Measurements from ENCODE around the gene CEP164. TPM values are rescaled to one million over a fixed set of nuclear protein-coding genes. Genes with fewer than 3 reads are reported as not detected.

CEP164 gene
- total and polyA plus RNA-seq, 10 of the 15 experiments (the other 5 are each of a cell fraction or from before 2014, with no cell fraction given): 4.2 to 31.2 (median 20.2) TPM

DNA sequence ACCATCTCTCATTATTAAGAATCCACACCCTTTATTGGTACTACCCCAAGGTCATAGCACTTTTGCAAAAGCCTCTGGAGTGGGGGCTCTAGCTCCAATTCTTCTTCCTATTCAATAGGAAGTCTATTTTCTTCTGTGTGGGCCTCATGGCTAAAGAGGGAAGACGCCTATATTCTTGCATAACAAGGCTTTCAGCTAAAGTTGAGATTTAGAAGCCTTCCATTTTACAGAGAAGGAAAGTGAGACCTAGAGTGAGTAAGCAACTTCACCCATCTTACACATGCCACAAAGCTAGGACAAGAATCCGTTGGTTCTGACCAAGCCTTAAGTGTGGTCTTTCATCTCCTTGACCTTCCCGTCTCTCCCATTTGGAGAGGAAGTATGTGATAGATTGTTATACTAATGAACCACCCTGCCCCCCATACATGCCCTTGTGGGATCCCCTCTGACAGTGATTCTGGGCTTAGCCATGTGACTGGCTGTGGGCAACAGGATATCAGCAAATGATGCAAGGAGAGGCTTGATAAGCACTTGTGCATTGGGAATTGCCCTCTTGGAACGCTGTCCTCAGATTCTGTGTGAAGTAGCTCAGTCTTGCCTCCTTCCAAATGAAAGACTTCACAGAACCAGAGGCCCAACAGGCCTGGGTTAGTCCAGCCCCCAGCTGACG is 23.9 kb upstream of the CEP164 start:
- TF ChIP-seq IRF4 (IDR thresholded peaks at IDR 0.05; ENCODE audit: low read depth, low read length) (no peak), YBX1 (IDR thresholded peaks at IDR 0.05) (no peak), POLR2A (IDR thresholded peaks at IDR 0.05; ENCODE audit: low read depth, low read length) (no peak), TBL1XR1 (IDR thresholded peaks at IDR 0.05; ENCODE audit: low read depth, low read length) (no peak), ZNF207 (IDR thresholded peaks at IDR 0.05; ENCODE audit: borderline replicate concordance) (no peak), MYC (IDR thresholded peaks at IDR 0.05; ENCODE audit: insufficient read depth, insufficient read length, insufficient replicate concordance, low read length, severe bottlenecking) (no peak), PAX5 (IDR thresholded peaks at IDR 0.05; ENCODE audit: borderline replicate concordance, low read depth, low read length) (no peak), ETV6 (conservative IDR thresholded peaks at IDR 0.05 in 1 of 2, IDR thresholded peaks at IDR 0.05 in 1 of 2; ENCODE audit: borderline replicate concordance in 1 of 2, low read depth in 1 of 2) (no peak), BHLHE40 (IDR thresholded peaks at IDR 0.05; ENCODE audit: borderline replicate concordance in 1 of 2, low read depth in 2 of 2, low read length in 1 of 2) (no peak), ZNF217 (IDR thresholded peaks at IDR 0.05) (no peak), CBX5 (IDR thresholded peaks at IDR 0.05; ENCODE audit: low read depth) (no peak), JUND (IDR thresholded peaks at IDR 0.05; ENCODE audit: low read depth, low read length) (no peak), ZNF384 (IDR thresholded peaks at IDR 0.05; ENCODE audit: borderline replicate concordance, low read depth, low read length) (no peak), HDAC2 (IDR thresholded peaks at IDR 0.05) (no peak)
- TF ChIP-seq, protein P1, sequence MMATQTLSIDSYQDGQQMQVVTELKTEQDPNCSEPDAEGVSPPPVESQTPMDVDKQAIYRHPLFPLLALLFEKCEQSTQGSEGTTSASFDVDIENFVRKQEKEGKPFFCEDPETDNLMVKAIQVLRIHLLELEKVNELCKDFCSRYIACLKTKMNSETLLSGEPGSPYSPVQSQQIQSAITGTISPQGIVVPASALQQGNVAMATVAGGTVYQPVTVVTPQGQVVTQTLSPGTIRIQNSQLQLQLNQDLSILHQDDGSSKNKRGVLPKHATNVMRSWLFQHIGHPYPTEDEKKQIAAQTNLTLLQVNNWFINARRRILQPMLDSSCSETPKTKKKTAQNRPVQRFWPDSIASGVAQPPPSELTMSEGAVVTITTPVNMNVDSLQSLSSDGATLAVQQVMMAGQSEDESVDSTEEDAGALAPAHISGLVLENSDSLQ (IDR thresholded peaks at IDR 0.05): no peak
- TF ChIP-seq, protein P2, sequence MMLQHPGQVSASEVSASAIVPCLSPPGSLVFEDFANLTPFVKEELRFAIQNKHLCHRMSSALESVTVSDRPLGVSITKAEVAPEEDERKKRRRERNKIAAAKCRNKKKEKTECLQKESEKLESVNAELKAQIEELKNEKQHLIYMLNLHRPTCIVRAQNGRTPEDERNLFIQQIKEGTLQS (IDR thresholded peaks at IDR 0.05; ENCODE audit: borderline replicate concordance, extremely low read depth, low read depth, low read length): no peak
- TF ChIP-seq, protein P3, sequence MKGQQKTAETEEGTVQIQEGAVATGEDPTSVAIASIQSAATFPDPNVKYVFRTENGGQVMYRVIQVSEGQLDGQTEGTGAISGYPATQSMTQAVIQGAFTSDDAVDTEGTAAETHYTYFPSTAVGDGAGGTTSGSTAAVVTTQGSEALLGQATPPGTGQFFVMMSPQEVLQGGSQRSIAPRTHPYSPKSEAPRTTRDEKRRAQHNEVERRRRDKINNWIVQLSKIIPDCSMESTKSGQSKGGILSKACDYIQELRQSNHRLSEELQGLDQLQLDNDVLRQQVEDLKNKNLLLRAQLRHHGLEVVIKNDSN (IDR thresholded peaks at IDR 0.05; ENCODE audit: borderline replicate concordance, extremely low read length, insufficient read depth, low read depth, low read length): no peak
- TF ChIP-seq, protein P4, sequence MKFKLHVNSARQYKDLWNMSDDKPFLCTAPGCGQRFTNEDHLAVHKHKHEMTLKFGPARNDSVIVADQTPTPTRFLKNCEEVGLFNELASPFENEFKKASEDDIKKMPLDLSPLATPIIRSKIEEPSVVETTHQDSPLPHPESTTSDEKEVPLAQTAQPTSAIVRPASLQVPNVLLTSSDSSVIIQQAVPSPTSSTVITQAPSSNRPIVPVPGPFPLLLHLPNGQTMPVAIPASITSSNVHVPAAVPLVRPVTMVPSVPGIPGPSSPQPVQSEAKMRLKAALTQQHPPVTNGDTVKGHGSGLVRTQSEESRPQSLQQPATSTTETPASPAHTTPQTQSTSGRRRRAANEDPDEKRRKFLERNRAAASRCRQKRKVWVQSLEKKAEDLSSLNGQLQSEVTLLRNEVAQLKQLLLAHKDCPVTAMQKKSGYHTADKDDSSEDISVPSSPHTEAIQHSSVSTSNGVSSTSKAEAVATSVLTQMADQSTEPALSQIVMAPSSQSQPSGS (IDR thresholded peaks at IDR 0.05; ENCODE audit: low read length): no peak
- Histone ChIP-seq H3K36me3 (ENCODE audit: control insufficient read depth in 2 of 2, insufficient read depth in 2 of 2, low read length in 1 of 2) (no peaks in the 10 kb centered on the region), H4K20me1 (ENCODE audit: control insufficient read depth, insufficient read depth) (no peaks in the 10 kb centered on the region), H3K9me3 (replicated peaks; ENCODE audit: control insufficient read depth, insufficient read depth, low read length) (no peaks in the 10 kb centered on the region), H3K4me1 (ENCODE audit: control insufficient read depth, insufficient read depth, low read length) (no peaks in the 10 kb centered on the region), H3K4me3 (no peak overlapping the region), H3K27me3 (replicated peaks in 1 of 2; ENCODE audit: control insufficient read depth in 2 of 2, insufficient read depth in 2 of 2, low read length in 1 of 2) (peaks cover 2% of the 10 kb centered on the region in 2 experiments; a peak in 1 of 4 replicates), H2AFZ (ENCODE audit: control insufficient read depth, low read depth, low read length) (no peak overlapping the region), H3K9ac (ENCODE audit: control insufficient read depth, insufficient read depth, low read length) (no peak overlapping the region), H3K27ac (ENCODE audit: control insufficient read depth, insufficient read depth) (no peak overlapping the region), H3K79me2 (ENCODE audit: control insufficient read depth, insufficient read depth, low read length) (no peaks in the 10 kb centered on the region), H3K4me2 (ENCODE audit: control insufficient read depth, insufficient read depth) (no peak overlapping the region)
- CTCF ChIA-PET: interaction anchor here (0.6 to 1.2 kb wide), 3 partner anchors 93 to 422 kb away, joined by 3 to 4 read pairs (median 3); no protein-coding TSS in a partner anchor
- FAIRE-seq: no peak
- WGBS (ENCODE audit: insufficient coverage, insufficient replicate concordance, low lambda C conversion rate, missing lambda C conversion rate): 61% methylated on average over 5 of the region's 5 CpGs
- RAD21 ChIA-PET (ENCODE audit: unreplicated experiment): interaction anchor here (2.0 kb wide), 1 partner anchor 24 kb away, joined by 6 read pairs; the partner anchor contains the start of gene CEP164
- POLR2A ChIA-PET: interaction anchor here (1.4 kb wide), 1 partner anchor 24 kb away, joined by 7 read pairs; the partner anchor contains the start of gene CEP164
- in situ Hi-C loops (cut with MboI) (no loop called here), intact Hi-C loops (cut with micrococcal nuclease; ENCODE audit: unreplicated experiment) (no loop called here)
- SMC1A ChIA-PET (ENCODE audit: uncharacterized antibody, unreplicated experiment): interaction anchor here (0.9 kb wide), 1 partner anchor 423 kb away, joined by 3 read pairs; no protein-coding TSS in a partner anchor
- no TSS peak for BruUV-seq (replicated peaks)
- DNase-seq (ENCODE audit: low read depth, low spot score): no peak
- ATAC-seq: no peak

All from GM12878 (cell line).